Stimulated activated CD4-positive, alpha-beta T cell treated with anti-CD3 and anti-CD28 coated beads, Interleukin-12 subunit alpha, Interleukin-12 subunit beta, amount 100 ng/mL, for 4 hours (primary cell): ENCODE data around the gene UBE2E2.

Source experiments
- DNase-seq: peaks from one replicate; pipeline ENCODE4 v3.0.0-alpha.2; 2020

Gene UBE2E2

DNA sequence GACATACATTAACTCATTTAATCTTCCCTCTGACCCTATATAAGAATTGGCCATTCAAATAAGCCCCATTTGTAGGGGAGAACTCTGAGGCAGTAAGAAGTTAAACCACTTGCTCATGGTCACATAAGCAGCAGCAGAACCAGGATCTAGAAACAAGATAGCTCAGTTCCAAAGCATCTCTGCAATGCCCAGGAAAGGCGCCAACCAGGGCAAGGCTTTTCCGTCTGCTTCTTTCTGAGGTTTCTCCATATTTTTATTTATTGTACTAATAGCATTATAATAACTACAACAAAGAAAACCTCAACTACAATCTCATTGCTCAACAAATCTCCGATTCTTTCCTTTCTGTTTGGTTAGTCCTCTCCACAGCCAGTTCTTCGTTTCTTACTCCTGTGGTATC, 4.3 kb upstream of the UBE2E2 start:
- DNase-seq = no peak

DNA sequence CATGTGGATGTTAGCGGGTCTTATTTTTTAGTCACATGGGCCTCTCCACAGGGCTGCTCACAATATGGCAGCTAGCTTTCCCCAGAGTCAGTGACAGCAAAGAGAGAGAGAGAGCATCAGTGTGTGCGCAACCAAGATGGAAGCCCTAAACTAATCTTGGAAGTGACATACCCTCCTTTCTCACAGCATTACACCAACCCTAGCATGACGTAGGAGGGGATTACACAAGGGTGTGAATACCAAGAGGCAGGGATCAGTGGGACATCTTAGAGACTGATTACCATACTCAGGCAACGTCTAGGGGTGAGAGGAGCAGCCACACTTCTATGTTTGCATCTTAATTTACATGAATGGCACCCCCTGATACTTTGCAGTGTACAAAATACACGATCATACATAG, 3.5 kb upstream of the UBE2E2 start:
- no peak for DNase-seq

GRCh38 chr3:23201154-23201838, 1.8 kb upstream of the UBE2E2 start:
- no peak for DNase-seq

GRCh38 chr3:23202203-23202920, 765 bp upstream of the UBE2E2 start:
- DNase-seq = no peak

- peak; percentile 10 for DNase-seq
These were observed 692 bp downstream of the UBE2E2 start for GRCh38 chr3:23203708-23204330.

DNA sequence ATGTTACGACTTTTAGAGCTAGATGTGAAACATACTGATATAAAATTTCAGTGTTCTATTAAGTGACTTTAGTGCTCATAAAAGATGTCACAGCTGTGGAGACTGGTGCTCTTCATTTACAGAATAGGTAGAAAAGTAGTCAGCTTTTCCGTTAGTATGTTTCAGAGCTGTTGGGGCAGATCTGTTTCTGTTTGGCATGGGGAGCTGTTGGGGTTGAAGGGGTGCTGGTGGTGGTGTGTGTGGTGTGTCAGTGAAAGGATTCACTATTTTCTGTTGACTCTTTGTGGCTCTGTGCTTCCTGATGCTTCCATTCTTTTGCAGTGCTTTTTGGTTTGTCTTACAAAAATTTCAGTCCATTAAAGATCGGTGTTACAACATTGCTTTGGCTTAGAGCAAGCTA, 3.2 kb downstream of the UBE2E2 start:
- DNase-seq = no peak

DNA sequence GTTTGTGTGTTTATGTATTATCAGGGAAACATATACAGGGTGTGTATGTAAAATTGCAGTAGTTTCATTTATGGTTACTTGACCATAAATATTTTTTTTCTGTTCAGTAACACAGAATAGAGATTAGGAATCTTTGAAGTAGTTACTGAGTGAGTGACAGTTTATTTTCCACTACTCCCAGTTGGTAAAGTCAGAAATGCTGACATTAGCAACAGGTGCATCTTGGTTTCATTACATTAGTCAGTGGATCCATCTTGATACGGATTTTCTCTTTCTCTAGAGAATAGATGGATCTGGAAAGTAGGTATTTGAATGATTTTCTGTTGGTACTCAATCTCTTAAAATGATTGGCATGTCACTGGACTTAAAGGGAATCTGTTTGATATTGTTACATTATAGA, 6.0 kb downstream of the UBE2E2 start:
- no peak for DNase-seq

- DNase-seq = no peak
These were observed 6.8 kb downstream of the UBE2E2 start for GRCh38 chr3:23209747-23210487.

- no peak for DNase-seq
These were observed 10.7 kb downstream of the UBE2E2 start for GRCh38 chr3:23213813-23214212.

DNA sequence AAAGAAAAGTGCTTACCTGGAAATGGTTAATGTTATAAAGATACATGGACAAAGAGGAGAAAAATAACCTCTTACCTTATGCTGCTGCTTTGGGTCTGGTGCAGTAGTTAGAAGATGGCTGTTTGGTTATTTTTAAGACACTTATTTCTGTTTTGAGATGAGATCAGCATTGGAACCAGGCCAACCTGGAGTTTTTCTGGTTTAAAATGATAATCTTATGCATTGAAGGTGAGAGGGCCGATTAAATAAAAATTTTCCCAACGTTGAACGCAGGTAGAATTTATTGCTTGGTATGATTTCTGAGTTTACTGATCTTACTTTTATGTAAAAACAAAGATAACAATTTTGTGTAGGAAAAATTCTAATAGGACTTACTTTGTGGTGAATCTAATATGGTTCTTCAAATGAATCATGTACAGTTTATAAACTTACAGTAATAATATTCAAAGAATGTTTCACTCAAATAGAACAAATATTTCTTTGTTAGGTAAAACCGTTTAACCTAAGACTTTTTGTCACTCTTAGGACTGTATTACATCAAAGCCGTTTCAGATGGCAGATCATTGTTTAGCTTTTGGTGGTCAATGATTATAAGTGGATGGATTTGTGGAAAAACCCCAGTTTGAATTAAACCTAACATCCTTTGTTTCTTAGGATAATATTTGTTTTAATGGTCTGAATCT, 14.9 kb downstream of the UBE2E2 start:
- DNase-seq = no peak

DNA sequence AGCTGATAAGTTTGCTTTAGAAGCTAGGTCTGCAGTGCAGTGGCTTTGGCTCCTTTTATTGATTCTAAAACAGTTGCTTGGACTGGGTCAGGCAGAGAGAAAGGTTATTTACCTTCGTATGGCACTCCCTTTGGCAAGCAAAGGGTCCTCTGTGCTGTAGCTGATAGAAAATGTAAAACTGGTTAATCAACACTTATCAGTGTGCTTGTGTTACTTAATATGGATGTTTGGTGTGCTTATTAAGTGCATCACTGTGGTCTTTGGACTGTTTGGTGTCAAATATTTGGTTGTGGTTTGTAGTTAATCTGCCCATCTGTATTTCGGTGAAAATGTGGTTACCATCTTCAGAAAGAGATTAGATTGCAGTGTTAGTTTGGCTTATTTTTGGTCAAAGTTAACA, 16.0 kb downstream of the UBE2E2 start:
- no peak for DNase-seq

- no peak for DNase-seq
These were observed 16.4 kb downstream of the UBE2E2 start for GRCh38 chr3:23219552-23219951.

- no peak for DNase-seq
These were observed 18.0 kb downstream of the UBE2E2 start for GRCh38 chr3:23221136-23221535.

GRCh38 chr3:23232016-23232415, 28.9 kb downstream of the UBE2E2 start:
- no peak for DNase-seq

DNA sequence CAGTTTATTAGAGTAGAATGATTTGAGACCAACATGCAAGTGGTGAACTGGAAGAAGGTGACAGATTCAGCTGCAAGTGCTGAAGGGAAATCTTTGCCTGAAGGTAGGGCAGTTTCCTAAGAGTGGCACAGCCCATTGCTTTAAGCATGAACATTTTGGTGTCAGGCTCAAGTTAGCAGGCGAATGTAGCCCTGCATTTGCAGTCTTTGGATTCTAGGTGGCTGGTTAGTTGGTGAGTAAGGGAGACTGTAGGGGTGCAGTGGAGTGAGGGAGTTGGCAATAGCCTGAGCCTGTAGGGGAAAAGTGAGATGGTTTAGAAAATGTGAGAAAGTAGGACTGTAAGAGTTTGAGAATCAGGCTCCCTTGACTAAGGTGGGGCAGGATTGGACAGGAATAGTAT, 29.7 kb downstream of the UBE2E2 start:
- DNase-seq = no peak

- no peak for DNase-seq
These were observed 32.1 kb downstream of the UBE2E2 start for GRCh38 chr3:23235264-23235663.

DNA sequence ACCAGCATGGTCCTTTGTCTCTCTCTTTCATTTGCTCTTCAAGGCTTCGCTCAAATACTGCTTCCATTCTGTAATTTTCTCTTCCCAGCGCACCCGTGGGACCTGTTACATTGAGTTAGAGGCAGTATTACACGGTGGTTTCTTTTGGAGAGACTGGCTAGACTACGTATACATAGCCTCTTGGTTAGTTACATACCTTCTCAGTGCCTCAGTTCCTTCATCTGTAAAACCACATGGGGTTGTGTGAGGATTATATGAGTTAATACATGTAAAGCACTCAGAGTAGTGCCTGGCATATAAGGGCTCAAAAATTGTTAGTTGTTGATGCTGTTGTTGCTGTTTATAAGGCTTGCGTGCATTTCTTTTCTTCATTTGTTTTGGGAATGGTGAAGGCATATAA, 33.8 kb downstream of the UBE2E2 start:
- no peak for DNase-seq

GRCh38 chr3:23238156-23238555, 35.0 kb downstream of the UBE2E2 start:
- no peak for DNase-seq

GRCh38 chr3:23238578-23238977, 35.5 kb downstream of the UBE2E2 start:
- DNase-seq = no peak

DNA sequence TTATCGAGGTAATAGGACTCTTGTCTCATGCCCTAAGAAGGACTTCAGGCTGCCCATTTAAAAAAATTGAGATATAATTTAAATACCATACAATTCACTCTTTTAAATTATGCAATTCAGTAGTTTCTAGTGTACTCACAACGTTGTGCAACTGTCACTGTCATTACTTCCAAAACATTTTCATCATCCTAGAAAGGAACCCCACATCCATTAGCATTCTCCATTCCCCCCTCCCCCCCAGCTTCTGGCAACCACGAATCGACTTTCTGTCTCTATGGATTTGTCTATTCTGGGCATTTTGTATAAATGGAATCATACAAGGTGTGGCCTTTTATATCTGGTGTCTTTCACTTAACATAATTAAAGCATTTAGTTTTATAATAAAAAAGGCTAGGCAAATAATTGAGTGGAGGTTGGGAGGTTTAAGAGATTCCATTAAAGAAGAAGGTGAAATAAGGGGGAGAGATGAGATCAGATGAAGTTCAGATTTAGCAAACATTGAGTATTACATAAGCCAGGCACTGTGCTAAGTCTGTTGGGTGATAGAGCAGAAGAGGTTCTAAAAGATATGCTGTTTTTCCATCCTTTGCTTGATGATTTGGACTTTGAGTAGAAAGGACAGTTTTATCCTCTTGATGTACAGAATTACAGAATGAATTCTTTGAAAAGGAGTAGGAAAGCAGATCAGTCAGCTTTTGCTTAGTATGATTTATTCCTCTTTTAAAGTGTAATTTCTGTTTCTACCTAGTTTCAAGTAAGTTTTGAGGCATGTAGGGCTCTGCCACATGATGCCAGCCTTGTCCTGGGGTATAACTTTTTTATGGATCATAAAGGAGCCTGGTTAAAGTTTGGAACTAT, 36.3 kb downstream of the UBE2E2 start:
- DNase-seq = no peak

DNA sequence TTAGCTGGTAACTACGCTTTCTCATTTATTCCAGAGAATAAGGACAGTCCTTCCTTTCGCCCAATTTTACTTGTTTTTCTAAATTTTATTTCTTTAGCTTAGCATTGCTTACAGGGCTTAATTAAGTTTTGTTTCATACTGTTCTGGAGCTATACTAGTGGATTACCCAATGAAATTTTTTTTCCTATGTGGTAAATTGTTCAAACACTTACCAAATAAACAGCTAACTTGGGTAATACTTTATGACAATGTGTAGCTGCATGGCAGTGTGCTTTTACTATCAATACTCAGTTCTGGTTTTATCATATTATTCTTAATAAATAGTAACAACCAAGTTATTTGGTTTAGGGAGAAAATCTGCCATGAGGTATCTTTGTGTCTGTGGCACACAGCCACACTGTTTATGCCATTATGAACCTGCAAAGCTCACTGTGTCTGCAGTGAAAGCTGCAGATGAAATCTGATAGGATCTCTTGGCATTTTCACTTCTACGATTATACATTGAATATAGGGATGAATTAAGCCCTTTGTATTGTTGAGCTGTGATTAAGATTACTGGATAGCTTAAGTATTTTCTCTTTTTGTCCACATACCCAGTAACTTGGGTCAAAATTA, 37.2 kb downstream of the UBE2E2 start:
- DNase-seq = no peak

- no peak for DNase-seq
These were observed 38.1 kb downstream of the UBE2E2 start for GRCh38 chr3:23241256-23241655.
